Upper lobe of right lung (tissue), 1 donor: ENCODE data around the gene ZCCHC14. TPM values are rescaled to one million over a fixed set of nuclear protein-coding genes. Genes with fewer than 3 reads are reported as not detected.

ENCODE experiments used
- ATAC-seq: fragments of 200-7000 bp; cut with Tn5 transposase; one replicate; pipeline ENCODE4 v1.9.1; 2020; ENCODE audit warnings: mild to moderate bottlenecking, moderate library complexity
- DNase-seq: peaks from one replicate; pipeline ENCODE4 v3.0.0-alpha.2; 2020
- H3K27ac ChIP-seq: fragments of 200-600 bp; one replicate; pipeline ENCODE4 v1.8.0; 2022
- H3K27me3 ChIP-seq: fragments of 200-600 bp; one replicate; pipeline ENCODE4 v1.8.0; 2022; ENCODE audit warnings: mild to moderate bottlenecking
- H3K36me3 ChIP-seq: fragments of 200-600 bp; one replicate; pipeline ENCODE4 v1.8.0; 2022
- H3K4me1 ChIP-seq: fragments of 200-600 bp; one replicate; pipeline ENCODE4 v1.8.0; 2022
- H3K4me3 ChIP-seq: fragments of 200-600 bp; one replicate; pipeline ENCODE4 v1.8.0; 2022; ENCODE audit warnings: mild to moderate bottlenecking
- H3K9me3 ChIP-seq: fragments of 200-600 bp; one replicate; pipeline ENCODE4 v1.8.0; 2022
- intact Hi-C: fragments of 100-400 bp; cut with DNase I; formaldehyde crosslinking; loops from one replicate; pipeline ENCODE4 v1.11.0; 2022
- total RNA-seq: library from RNA; stranded (reverse); fragmentation: NEBNext Ultra II Directional; extraction: Animal tissue kit (Norgen Biotek cat#: 25700); gene quantifications from one replicate; pipeline ENCODE4 v1.2.1, GENCODE V29; 2021
- TF ChIP-seq, protein P1 (sequence below): fragments of 200-600 bp; IDR thresholded peaks from one replicate; pipeline ENCODE4 v1.8.0; 2022; ENCODE audit warnings: antibody characterized with exemption
- donor health status: DM: no; HTN: yes; CAD: no; lungs with severe emphysema.

The ZCCHC14 gene
- total RNA-seq, 1 donor from 2014 or later: 27.2 TPM

DNA sequence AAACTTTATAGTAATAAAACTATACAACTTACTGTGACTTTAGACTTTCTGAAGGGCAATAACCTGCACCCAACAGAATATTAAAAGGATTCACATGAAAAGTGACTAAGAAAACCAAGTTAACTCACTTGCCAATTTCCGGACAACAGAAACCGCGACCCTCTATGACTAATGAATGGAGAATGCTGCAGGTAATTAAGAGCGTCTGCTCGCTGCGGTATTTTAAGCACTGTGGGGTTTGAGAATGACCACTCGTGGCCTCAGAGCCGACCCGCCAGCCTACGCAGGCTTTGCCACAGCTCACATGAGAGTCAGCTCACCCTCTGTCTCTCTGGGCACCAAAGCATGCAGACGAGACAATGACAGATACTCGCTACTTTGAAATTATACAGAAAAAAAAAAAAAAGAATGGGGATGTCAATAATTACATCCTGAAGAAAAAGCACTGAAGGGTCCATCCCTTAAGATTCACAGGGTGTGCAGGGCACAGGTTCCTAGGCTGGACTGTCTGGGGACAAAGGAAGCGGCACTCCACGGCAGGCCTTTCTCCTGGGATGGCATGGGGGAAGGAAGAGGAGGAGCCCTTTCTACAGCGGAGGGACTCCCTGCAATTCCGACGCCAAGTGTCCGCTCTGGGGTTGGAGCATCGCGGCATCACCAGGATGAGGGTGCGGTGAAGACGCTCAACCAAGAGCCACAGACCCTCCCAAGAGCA lies 35.0 kb downstream of the ZCCHC14 start:
- Histone ChIP-seq H3K4me3 (no peak overlapping the region), H3K27ac (no peak overlapping the region), H3K27me3 (no peaks in the 10 kb centered on the region), H3K9me3 (no peaks in the 10 kb centered on the region), H3K36me3 (peaks cover 53% of the 10 kb centered on the region), H3K4me1 (peaks cover 22% of the 10 kb centered on the region)
- ATAC-seq (no peak), DNase-seq (peak; percentile 54)
- TF ChIP-seq, protein P1, sequence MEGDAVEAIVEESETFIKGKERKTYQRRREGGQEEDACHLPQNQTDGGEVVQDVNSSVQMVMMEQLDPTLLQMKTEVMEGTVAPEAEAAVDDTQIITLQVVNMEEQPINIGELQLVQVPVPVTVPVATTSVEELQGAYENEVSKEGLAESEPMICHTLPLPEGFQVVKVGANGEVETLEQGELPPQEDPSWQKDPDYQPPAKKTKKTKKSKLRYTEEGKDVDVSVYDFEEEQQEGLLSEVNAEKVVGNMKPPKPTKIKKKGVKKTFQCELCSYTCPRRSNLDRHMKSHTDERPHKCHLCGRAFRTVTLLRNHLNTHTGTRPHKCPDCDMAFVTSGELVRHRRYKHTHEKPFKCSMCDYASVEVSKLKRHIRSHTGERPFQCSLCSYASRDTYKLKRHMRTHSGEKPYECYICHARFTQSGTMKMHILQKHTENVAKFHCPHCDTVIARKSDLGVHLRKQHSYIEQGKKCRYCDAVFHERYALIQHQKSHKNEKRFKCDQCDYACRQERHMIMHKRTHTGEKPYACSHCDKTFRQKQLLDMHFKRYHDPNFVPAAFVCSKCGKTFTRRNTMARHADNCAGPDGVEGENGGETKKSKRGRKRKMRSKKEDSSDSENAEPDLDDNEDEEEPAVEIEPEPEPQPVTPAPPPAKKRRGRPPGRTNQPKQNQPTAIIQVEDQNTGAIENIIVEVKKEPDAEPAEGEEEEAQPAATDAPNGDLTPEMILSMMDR: no peak
- intact Hi-C loops: no loop called here

DNA sequence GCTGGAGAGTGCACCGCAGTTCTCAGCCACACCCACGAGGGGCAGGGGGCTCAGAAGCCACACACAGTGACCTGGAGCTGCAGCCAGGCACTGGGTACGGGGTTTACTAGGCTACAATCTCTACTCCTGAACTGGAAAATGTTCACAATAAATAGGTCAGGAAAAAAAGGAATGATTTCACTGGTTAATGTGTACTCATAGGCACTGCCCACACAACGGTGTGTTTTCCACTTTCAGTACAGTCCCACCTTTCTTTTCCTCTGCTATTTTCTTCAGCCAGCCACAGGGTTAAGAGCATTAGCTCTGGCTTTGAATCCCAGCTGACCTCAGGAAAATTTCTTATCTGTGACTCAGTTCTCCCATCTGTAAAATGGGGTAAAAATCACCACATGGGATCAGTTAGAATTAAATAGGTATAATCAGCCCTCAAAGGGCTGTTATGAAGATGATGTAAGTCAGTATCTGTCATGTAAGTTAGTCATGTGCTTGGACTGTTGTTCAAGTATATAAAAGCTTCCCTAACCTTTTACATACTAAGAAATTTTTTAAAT lies 35.7 kb downstream of the ZCCHC14 start:
- peaks cover 16% of the 10 kb centered on the region for H3K4me1 ChIP-seq
- no peak overlapping the region for H3K4me3 ChIP-seq
- no peak overlapping the region for H3K27ac ChIP-seq
- no peaks in the 10 kb centered on the region for H3K27me3 ChIP-seq
- H3K36me3 ChIP-seq: peaks cover 60% of the 10 kb centered on the region
- DNase-seq: peak; percentile 3
- no peaks in the 10 kb centered on the region for H3K9me3 ChIP-seq
- TF ChIP-seq, protein P1: no peak
- no peak for ATAC-seq
- intact Hi-C loops: no loop called here

DNA sequence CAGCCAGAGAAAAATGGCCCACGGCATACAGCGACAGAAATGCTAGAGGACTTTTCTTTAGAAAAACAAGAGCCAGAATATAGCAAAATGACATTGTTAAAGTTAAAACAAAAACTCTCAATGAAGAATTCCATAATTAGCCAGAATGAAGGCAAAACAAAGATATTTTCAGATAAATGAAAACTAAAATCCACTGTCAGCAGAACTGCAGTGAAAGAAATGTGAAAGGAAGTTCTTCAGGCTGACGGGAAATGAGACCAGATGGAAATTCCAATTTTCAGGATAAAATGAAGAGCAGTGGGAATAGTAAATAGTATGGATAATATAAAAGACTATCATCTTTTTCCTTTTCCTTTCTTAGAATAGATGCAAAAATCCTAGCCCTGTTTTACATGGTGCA lies 38.4 kb downstream of the ZCCHC14 start:
- H3K4me1 ChIP-seq: peaks cover 4% of the 10 kb centered on the region
- DNase-seq (no peak), ATAC-seq (no peak)
- no peak overlapping the region for H3K27ac ChIP-seq
- H3K9me3 ChIP-seq: no peaks in the 10 kb centered on the region
- intact Hi-C loops: no loop called here
- H3K4me3 ChIP-seq: no peak overlapping the region
- H3K27me3 ChIP-seq: no peaks in the 10 kb centered on the region
- TF ChIP-seq, protein P1: no peak
- peaks cover 63% of the 10 kb centered on the region for H3K36me3 ChIP-seq

DNA sequence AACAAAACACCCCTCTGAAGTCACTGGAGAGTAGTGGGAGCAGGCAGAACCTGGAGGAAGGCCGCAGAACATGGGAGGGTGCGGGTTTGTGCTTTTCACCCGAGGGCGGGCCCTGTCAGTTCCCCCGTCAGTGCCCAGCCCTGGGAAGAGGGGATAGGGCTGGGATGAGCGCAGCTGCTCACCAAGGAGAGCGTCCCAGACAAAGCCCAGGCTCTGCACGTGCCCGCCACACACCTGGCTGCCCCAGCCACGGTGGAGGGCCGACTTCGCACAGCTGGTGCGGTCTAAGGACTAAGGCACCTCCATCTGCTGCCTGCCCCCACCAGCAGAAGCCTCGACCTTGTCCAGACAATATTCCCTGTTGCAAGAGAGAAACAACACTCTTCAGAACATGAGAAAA lies 39.5 kb downstream of the ZCCHC14 start:
- H3K9me3 ChIP-seq: no peaks in the 10 kb centered on the region
- intact Hi-C loops: no loop called here
- peaks cover 58% of the 10 kb centered on the region for H3K36me3 ChIP-seq
- DNase-seq (peak; percentile 46), ATAC-seq (no peak)
- TF ChIP-seq, protein P1: no peak
- no peaks in the 10 kb centered on the region for H3K27me3 ChIP-seq
- H3K4me1 ChIP-seq: peaks cover 4% of the 10 kb centered on the region
- H3K27ac ChIP-seq: no peak overlapping the region
- no peak overlapping the region for H3K4me3 ChIP-seq

DNA sequence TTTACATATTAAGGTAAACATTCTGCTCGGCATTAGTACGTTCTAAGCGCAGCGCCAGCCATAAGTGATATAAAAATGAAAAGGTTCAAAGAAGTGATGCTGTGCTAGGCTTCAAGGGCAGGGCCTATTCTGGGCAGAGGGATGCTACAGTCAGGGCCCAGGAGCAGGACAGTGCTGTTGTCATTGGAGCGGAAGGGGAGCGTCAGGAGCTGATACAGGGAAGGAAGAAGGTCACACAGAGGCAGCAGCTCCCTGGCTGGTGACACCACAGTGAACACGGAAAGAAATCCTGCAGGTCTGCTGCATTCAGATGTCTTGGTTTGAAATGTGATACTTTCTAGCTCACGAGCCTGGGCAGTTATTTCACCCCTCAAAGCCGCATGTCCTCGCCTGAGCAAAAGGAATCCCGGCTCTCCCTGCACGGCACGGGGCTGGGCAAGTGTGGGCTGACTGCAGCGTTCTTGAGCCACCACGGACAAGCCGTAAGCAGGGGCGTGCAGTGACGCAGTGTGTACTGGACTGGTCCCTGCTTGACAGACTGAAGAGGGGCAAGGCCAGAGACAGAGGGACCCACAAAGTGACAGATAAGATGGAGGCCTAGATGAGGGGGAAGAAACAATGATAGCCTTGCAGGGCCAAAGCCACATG lies 41.1 kb downstream of the ZCCHC14 start:
- Histone ChIP-seq H3K27ac (no peak overlapping the region), H3K4me3 (no peak overlapping the region), H3K9me3 (no peaks in the 10 kb centered on the region), H3K4me1 (no peaks in the 10 kb centered on the region), H3K27me3 (no peaks in the 10 kb centered on the region), H3K36me3 (peaks cover 59% of the 10 kb centered on the region)
- TF ChIP-seq, protein P1: no peak
- intact Hi-C loops: no loop called here
- DNase-seq (no peak), ATAC-seq (no peak)
